ENCODE measurements around the gene EPHB1.
"Not testable (repeated sequence)": the region's sequence is repeated elsewhere in the genome, so short reads cannot be mapped to it uniquely, and the experiment has no call there.

Gene EPHB1

DNA sequence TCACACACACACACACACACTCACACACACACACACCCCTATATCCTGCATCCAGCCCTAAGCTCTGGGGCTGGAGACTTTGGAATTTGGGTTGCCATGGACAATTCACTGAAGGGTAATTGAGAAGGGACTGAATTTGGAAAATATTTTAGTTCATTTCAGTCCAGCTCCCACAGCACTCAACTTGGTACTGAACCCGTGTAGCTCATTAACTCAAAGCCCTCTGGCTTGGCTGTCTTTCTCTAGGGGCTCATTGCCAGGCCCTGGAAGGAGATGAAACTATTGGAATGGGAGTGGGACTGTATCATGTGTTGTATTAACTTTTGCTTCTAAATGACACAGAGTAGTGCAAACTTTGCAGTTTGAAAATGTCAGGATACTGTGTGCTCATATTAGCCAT, 157.3 kb downstream of the EPHB1 start:
- no peak for DNase-seq (ENCODE audit: low read depth, low spot score)

DNA sequence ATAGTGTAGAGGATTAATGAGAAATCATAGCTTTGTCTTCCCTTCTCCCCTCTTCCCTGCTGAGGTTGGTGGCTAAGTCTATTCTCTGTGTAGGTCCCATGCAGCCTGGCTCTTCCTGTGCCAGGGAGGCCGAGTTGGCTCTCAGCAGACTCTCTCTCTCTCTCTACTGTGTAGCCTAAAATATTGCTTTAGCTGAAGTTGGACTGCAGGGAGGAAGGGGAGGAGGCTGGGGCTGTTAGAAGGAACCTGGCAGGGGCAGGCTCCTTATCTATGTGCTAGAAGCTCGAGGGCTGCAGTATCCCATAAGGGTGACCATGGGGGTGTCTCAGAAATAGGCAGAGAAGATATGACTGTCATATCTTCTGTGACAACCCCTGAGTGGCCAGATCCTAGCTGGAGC, 160.8 kb downstream of the EPHB1 start:
- no peak for DNase-seq (ENCODE audit: low read depth, low spot score)

DNA sequence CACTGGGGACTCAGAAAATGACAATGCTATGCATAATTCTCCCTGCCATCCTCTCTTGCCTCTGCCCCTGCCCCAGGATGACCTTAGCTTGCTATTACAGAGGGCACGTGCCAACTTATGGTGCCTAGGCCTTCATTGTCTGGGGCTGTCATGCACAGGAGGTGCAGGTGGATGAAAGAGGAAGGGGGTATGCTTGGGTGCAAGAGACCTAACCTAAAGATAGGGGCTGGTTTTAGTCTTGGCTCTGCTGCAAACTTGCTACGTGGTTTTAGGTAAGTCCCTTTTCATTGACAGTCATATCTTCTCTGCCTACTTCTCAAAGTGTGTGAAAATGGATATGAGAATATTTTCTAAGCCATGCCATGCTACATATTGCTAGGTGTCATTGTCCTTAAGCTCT, 161.3 kb downstream of the EPHB1 start:
- DNase-seq (ENCODE audit: low read depth, low spot score), result no peak

DNA sequence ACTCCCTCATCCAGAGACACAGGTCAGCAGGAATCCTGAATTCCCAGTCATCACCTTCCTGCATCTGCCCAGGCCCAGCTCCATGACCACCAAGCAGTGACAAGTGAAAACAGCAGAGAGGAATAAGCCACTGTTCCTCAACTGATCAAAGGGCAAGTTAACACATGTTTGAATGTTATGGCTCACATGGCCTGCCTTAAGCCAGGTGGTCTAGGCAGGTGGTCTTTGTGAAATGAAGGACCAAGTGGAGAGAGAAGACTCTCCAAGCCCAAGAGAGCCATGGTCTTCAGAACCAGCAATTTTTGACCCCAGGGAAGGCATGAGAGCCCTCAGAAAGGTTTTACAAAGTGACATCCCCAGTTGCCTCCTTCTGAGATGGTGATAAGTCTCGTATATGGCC, 161.8 kb downstream of the EPHB1 start:
- DNase-seq (ENCODE audit: low read depth, low spot score), result no peak

DNA sequence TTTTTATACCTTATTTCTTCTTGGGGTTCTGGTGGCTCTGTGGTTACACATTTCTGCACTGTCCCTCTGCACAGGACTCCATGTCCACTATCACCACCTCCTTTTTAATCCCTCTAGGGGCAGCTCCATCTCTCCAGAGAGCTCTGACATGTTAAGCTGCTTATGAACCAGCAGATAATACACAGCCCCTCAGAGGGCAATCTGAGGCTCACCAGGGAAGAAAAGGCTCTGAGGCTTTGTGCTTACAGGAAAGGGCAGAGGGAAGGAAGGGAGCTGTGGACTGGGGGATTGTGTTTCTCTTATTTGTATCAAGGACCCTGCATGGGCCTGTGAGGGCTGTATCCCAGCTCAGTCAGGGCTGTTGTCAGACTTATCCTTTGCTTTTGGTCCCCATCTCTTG, 164.5 kb downstream of the EPHB1 start:
- DNase-seq (ENCODE audit: low read depth, low spot score), result no peak

DNA sequence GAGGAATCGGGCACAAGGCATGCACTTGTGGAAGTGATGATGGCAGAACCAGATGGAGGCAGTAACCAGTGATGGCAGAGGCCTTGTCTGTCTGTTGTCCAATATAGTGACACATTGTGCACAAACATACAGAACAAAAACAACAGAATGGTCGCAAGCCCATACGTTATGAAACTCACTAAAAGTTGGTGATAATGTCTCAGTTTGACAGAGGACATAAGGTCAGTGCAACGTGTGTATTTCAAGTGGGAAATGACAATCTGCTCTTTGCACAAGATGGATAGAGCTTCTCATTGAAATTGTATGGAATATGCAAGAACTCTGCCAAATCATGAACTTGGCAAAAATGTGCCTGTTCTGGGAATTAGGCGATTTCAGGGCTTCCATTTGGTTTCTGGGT, 169.2 kb downstream of the EPHB1 start:
- no peak for DNase-seq (ENCODE audit: low read depth, low spot score)

DNA sequence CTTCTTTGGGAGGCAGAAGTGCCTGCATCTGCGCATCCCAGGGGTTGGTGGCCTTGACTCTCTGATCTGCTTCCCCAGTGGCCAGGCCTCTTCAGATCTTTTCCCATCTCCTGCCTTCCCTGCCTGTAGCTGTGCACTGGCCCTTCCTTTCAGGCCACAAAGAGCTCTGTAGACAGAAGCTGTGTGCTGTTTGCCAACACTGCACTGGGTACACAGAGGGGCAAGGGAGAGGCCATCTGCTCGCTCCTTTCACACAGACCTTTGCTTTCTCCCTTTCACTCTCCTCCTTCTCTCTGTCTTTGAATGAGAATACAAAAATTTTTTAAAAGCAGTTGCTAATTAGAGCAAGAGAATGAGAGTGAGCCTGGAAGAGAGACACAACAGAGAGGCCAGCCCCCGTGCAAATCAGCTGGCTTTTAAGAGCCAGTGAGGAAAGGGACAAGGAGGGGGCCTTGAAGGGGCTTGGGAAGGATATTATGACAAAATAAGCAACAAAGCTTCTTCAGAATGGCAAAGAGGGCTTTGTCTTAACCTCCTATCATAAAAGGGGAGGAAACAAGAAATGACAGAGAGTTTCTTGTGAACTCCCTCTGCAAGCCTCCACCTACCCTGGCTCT, 170.9 kb downstream of the EPHB1 start:
- DNase-seq (ENCODE audit: low read depth, low spot score), result no peak

DNA sequence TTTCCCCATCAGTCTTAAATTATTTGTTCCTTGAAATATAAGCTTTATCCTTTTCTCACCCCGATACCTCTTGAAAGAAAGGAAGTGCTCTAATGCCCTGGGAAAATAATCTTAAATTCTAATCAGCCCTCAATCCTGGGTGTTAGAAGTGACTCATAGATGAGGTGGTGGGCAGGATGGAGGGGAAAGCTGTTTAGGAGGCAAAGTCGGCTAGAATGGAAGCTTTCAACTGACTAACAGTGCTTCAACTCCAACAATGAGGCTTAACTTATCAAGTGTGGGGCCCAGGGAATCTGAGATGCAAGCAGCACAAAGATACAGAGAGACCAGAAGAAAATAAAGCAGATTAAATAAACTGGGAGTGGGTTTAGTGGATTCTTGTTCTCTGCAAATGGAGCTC, 175.8 kb downstream of the EPHB1 start:
- DNase-seq (ENCODE audit: low read depth, low spot score), result no peak

DNA sequence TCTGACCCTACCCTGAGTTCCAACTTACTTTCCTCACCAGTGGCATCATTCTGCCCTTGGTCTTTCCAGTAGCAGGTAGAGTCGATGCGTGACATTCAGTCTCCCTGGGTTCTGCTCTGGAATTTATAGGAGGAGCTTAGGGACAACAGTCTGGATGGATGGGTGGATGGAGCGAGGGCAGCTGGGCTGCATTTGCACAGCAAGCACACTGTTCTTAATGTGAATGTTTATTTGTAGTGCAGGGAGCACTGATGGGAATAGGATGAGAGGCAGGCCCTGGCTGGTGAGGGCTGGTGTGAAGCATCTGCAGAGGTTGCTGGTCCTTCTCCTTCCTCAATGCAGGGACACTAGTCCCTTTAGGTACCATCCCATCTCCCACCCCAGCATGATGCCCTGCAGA, 176.2 kb downstream of the EPHB1 start:
- no peak for DNase-seq (ENCODE audit: low read depth, low spot score)

DNA sequence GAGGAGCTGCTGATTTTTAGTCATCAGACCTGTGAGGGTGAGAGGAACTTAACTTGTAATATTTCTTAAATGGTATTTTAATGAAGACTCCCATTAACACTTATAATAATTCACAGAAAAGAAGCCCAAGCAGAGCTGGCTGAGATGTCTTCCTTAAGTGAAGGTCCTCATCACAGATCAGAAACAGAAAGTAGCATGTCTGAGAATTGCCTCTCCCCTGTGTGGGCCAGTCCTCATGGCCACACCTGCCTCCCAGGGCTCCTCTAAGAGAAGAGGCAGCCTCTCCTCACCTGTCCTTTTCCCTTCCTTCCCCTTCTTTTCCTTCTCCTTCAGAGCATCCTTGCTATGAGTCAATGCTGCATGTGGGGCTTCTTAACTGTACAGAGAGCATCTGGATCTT, 176.8 kb downstream of the EPHB1 start:
- not testable (repeated sequence) for DNase-seq (ENCODE audit: low read depth, low spot score)

DNA sequence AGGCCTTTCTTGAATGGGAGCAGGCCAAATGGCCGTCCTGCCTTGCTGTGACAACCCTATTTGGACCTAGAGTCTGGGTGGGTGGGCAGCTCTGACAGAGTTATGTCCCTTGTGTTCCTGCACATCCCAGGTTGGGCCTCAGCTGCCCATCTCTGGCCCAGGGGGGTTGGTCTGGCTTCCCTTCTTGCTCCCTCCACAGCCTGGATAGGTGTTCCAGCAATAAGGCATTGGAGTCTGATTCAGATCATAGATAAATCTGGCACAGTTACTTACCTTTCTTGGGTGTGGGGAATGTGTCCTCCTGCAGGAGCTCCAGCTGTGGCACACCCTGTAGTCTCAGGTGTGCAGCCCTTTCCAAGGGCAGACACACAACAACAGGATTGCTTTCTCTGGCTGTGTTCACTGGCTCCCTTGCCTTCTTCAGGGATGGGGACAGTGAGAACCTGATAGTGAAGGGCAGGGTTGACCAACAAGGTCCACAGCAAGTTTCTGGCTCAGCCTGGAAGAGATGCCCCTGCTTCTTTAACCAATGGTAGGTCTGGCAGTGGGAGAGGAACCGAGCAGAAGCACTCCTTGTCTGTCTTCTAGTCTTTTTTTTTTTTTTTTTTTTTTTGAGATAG, 177.9 kb downstream of the EPHB1 start:
- DNase-seq (ENCODE audit: low read depth, low spot score), result no peak

DNA sequence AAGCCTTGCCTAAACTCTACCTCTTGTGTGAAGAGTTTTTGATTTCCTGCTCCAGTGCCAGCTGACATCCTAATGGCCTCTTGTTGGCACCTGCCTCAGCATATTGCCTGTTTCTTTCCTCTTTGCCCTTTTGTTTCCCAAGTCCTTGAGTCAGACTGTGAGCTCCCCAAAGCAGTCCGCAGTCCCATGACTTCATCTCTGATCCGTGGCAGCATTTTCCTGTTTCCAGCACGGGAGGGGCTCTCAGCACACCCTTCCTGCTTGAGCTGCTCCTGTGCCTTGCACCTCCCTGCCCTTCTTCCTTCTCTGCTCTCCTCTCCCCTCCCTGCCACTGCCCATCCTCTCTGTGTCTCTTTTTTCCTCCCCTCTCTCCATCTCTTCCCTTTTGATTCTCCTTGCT, 179.6 kb downstream of the EPHB1 start:
- DNase-seq (ENCODE audit: low read depth, low spot score), result no peak

DNA sequence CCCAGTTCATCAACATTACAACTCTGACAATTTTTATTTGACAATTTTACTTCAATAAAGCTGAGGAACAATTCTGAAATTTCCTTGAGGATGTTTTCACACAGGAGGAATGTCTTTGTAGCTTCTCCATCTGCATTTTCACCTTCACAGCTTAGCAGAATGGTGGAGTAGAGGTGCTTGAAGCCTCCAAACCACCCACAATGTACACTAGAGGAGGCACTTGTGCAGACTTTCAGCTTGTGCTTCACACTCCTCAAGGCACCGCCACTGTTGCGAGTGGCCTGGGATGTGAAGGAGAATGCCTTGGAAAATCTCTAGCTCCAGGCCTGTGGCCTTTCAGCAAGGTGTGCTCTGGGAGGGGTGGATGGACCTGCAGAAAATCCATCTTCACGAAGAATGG, 181.9 kb downstream of the EPHB1 start:
- peak; percentile 14 for DNase-seq (ENCODE audit: low read depth, low spot score)

DNA sequence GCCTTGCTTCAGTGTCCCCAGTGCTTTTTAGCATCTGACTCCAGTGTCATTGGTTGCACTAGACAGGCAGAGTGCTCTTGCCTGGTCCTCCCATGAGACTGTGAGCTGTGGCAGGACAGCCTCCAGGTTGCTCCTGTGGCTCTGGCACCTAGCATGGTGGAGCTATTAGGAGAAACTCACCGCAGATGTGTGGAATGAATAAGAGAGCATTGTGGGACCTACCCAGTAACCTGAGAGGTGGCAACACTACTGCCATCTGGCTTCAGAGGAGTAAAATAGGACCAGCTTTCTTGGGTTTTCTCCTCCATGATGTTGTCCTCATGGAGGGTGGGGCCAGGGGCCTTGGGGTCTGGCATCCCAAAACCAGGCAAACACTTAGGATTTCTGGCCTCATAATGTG, 183.6 kb downstream of the EPHB1 start:
- no peak for DNase-seq (ENCODE audit: low read depth, low spot score)

DNA sequence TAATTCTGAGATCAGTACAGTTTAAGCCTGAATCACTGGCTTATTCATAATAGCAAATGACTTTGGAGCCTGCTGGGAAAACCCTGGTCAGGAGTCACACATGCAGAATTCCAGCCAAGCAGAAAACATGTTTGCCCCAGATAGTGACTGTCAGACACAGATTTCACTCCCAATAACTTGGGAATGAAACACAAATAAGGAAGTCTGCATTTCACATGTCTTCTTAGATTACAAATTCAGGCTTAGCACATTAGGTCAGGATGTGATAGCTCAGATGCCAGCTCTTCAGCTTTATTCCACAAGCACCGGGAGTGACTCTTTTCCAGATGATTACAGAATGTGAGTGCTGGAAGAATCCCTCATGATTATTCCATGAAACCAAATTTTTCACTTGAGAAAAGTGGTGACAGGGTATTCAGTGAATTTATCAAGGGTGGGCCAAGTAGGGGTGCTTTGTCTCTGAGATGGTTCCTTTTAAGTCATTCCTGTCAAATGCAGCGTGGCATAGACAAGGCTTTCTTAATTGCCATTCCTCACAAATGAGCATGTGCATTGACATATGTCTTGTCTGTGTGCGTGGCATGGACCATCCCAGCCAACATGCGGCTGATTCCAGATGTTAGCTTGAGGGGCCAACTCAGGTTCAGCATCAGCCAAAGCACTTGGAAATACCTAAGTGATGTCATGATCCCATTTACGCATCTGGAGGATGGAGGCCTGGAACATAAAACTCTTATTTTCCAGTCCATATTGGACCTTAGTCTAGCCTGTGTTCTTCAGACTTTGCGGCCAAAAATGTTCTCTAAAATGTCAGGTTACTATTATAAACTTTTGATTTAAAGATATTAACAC, 191.0 kb downstream of the EPHB1 start:
- DNase-seq (ENCODE audit: low read depth, low spot score), result no peak

DNA sequence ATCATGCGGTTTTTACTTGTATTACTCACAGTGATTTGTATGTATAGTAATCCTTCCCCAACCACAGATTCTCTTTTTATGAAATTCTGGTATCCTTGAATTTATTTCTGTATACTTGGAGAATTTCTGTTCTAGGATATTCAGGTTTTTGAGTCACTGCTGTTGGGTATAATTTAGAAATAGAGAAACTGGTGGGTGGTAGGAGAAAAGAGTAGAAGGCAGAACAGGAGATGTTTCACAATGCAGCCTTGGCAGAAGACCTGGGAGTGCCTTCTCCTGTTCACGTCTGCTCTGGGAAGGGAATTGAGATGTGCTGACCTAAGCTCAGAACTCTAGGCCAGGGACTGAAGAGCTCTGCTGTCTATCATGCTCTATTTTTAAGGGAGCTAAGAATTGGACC, 193.6 kb downstream of the EPHB1 start:
- no peak for DNase-seq (ENCODE audit: low read depth, low spot score)

DNA sequence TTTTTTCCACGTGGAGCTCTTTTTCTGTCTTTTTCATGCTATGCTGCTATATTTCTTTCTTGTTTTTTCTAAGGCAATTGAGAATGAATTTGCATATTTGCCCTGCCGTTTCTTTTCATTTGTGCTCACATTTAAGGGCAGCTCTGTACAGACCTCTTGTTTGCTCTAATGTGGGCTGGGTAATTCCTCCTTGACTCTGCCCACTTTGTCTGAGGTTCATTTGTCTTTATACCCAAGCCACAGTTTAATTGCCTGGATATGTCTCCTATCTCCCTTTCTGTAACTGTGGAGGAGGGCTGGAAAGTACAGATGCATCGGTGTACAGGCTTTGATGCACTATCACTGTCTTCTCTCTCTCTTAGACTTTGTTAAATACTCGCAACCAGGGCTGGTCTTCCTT, 195.9 kb downstream of the EPHB1 start:
- DNase-seq (ENCODE audit: low read depth, low spot score), result no peak

DNA sequence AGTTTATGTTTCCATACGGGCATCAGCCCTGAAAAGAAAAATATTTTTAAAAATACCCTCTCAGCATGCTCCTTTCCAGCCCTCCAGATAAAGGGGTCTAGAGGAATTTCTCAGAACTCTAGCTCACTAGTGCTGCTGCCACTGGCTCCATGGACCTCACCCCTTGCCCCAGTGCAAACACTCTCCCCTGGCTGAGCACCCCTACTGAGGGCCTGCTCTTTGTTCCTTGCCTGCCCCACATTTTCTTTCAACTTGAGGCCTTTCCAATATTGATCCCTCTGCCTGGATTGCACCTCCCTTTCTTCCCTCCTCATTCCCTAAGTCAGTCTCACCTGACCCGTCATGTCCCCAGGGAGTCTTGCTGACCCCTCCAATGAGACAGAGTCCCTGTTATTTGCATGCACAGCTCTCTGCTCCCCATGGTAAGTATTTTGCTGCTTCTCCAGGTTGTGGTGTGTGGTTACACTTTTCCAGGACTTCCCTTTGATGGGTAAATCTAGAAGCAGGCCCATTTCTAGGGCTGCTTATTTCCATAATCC, 196.5 kb downstream of the EPHB1 start:
- no peak for DNase-seq (ENCODE audit: low read depth, low spot score)

DNA sequence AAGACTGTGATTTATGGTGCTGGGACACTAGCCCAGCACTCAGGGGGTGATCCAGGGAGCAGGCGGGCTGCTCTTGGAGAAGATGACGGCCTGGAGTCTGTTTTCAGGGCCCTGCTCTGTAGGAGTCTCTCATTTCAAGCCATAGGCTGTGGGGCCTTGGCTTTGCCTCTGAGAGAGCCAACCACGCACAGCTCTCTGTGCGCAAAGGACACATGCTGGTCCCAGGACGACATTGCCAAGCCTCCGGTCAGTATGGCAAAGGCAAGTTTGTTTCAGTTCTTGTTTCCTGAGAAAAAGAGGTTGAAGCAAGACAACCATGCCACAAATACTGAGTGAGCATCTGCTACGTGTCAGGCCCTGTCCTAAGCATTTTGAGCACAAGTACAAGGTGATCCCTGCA, 197.1 kb downstream of the EPHB1 start:
- DNase-seq (ENCODE audit: low read depth, low spot score), result no peak

DNA sequence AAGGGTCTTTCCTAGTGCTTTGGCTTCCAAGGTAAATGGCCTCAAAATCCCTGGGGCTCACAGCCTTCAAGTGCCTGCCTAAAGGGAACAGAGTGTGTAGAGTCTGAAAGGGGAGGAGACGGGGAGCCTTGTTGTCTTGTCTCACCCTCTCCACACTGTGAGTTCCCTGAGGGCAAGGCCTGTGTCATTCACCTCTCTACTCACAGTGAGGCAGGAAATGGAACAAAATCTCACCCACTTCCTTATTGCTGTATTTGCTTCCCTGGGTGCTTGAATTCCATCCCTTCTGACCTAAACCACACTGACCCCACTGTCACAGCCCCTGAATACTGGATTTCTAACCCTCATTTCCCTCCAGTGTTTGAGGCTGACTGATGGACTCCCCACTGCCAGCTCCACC, 197.5 kb downstream of the EPHB1 start:
- peak; percentile 14 for DNase-seq (ENCODE audit: low read depth, low spot score)

DNA sequence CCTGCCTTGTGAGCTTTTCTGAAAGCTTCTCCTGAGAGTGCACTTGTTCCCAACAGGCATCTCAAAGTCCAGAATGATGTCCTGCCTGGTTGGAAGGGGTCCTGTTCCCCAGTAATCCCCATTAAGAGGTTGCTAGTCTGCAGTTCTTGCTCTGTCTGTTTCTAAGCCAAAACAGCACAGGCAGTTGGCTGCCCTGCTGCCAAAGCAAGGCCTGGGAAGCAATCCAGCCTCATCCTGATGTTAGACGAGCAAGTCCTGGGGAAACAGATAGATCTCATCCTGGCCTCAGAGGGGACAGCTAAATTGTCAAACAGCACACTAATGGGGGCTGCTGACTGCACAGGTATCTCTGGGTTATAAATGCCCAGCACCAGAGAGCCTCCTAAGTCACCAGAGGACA, 198.0 kb downstream of the EPHB1 start:
- no peak for DNase-seq (ENCODE audit: low read depth, low spot score)

DNA sequence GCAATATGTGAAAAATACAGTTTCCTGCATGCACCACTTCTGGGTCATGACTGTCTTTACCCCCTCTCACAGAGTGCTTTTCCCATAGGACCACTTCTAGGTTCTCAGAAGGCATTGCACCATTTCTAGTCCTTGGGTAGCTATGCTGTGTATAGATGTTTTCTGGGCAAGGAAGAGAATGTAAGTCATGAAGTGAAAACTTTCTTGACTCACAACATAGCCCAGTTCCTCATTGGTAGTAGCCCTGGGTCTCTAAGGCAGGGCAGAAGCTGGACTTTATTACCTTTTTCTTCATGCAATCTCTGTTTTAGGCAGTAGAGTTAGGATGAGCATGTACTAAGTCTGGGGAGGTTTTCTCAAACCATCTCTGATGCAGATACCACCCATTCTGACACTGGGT, 203.1 kb downstream of the EPHB1 start:
- DNase-seq (ENCODE audit: low read depth, low spot score), result no peak

DNA sequence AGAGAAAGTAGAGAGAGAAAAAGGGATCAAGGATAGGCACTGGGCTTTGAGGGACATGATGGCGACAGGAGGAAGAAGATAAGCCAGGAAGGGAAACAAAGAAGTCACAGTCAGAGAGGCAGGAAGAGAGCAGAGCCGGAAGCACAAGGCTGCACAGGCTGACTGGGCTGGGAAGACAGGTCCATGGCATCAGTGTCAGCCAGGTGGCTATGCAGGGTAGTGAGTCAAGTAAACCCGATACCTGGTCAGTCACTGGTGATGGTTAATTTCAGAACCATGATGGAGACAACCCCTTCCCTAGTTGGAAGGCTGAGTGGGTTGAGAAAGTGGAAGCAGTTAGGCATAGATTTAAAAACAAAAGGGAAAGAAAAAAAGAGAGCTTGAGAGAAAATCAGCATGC, 203.8 kb downstream of the EPHB1 start:
- DNase-seq (ENCODE audit: low read depth, low spot score), result no peak
